Mesenchymal stem cell (in vitro differentiated cells and primary cell): Measurements from ENCODE around the gene ARVCF.
"Not testable (repeated sequence)": the region's sequence is repeated elsewhere in the genome, so short reads cannot be mapped to it uniquely, and the experiment has no call there.

Source experiments
- DNase-seq: peaks from one replicate; pipeline ENCODE4 v3.0.0-alpha.2; 2013
- H2AFZ ChIP-seq: one replicate; pipeline ENCODE4 v1.6.1; 2013; ENCODE audit warnings: low read depth, mild to moderate bottlenecking, control low read depth, inconsistent platforms, low read length, moderate library complexity
- H2AK5ac ChIP-seq: 2 replicates; pipeline ENCODE4 v1.6.1; 2013; ENCODE audit warnings: low read length, moderate library complexity, mild to moderate bottlenecking, inconsistent platforms; ENCODE audit not compliant: severe bottlenecking
- H2BK120ac ChIP-seq: one replicate; pipeline ENCODE4 v1.6.1; 2013; ENCODE audit warnings: low read depth, mild to moderate bottlenecking, inconsistent platforms, low read length, moderate library complexity
- H2BK12ac ChIP-seq, 2 experiments: one replicate each; pipeline ENCODE4 v1.6.1; 2013; ENCODE audit warnings: inconsistent platforms in 2 of 2, low read length in 2 of 2, mild to moderate bottlenecking in 2 of 2, moderate library complexity in 2 of 2, control low read depth in 1 of 2
- H2BK15ac ChIP-seq: one replicate; pipeline ENCODE4 v1.6.1; 2013; ENCODE audit warnings: mild to moderate bottlenecking, low read depth, inconsistent platforms; ENCODE audit not compliant: poor library complexity, severe bottlenecking
- H2BK5ac ChIP-seq: 2 replicates; pipeline ENCODE4 v1.6.1; 2013; ENCODE audit warnings: low read depth, mild to moderate bottlenecking, low read length, control low read depth, inconsistent platforms; ENCODE audit not compliant: poor library complexity, severe bottlenecking
- H3K14ac ChIP-seq, 2 experiments: one replicate each; pipeline ENCODE4 v1.6.1; 2013; ENCODE audit warnings: inconsistent platforms in 2 of 2, low read length in 2 of 2, control low read depth in 1 of 2, mild to moderate bottlenecking in 1 of 2, moderate library complexity in 1 of 2
- H3K18ac ChIP-seq, 2 experiments: one replicate each; pipeline ENCODE4 v1.6.1; 2013; ENCODE audit warnings: inconsistent platforms in 2 of 2, low read length in 2 of 2, control low read depth in 1 of 2, low read depth in 1 of 2, mild to moderate bottlenecking in 1 of 2
- H3K23ac ChIP-seq, 2 experiments: one replicate each; pipeline ENCODE4 v1.6.1; 2013; ENCODE audit warnings: inconsistent platforms in 2 of 2, low read length in 2 of 2, mild to moderate bottlenecking in 2 of 2, moderate library complexity in 2 of 2, control low read depth in 1 of 2
- H3K27ac ChIP-seq: 2 replicates; pipeline ENCODE4 v1.5.1; 2013; ENCODE audit warnings: mild to moderate bottlenecking, moderate library complexity, low read length, control low read depth, inconsistent platforms; ENCODE audit not compliant: poor library complexity, severe bottlenecking
- H3K27me3 ChIP-seq, 2 experiments: 2 replicates each; pipeline versions ENCODE4 v1.6.1 to v1.7.0; 2013; ENCODE audit warnings: low read length in 2 of 2, mild to moderate bottlenecking in 2 of 2, moderate library complexity in 2 of 2, control low read depth in 1 of 2, inconsistent platforms in 1 of 2; ENCODE audit not compliant: control insufficient read depth in 1 of 2, insufficient read depth in 1 of 2
- H3K36me3 ChIP-seq, 2 experiments: 2 replicates each; pipeline versions ENCODE4 v1.6.1 to v1.7.0; 2013; ENCODE audit warnings: low read length in 2 of 2, control low read depth in 1 of 2, inconsistent platforms in 1 of 2, low read depth in 1 of 2, mild to moderate bottlenecking in 1 of 2; ENCODE audit not compliant: insufficient read depth in 2 of 2, control insufficient read depth in 1 of 2
- H3K4ac ChIP-seq, 2 experiments: one replicate each; pipeline ENCODE4 v1.6.1; 2013; ENCODE audit warnings: inconsistent platforms in 2 of 2, low read length in 2 of 2, mild to moderate bottlenecking in 2 of 2, moderate library complexity in 2 of 2, control low read depth in 1 of 2, low read depth in 1 of 2
- H3K4me1 ChIP-seq: 2 replicates; pipeline ENCODE4 v1.6.1; 2013; ENCODE audit warnings: low read depth, low read length, control low read depth; ENCODE audit not compliant: control insufficient read depth, insufficient read depth
- H3K4me2 ChIP-seq: 2 replicates; pipeline ENCODE4 v1.6.1; 2013; ENCODE audit warnings: low read length, mild to moderate bottlenecking, inconsistent platforms; ENCODE audit not compliant: poor library complexity, severe bottlenecking
- H3K4me3 ChIP-seq, 2 experiments: 2 replicates each; pipeline versions ENCODE4 v1.5.1 to v1.7.0; 2013; ENCODE audit warnings: low read length in 2 of 2, mild to moderate bottlenecking in 2 of 2, control low read depth in 1 of 2, low read depth in 1 of 2; ENCODE audit not compliant: insufficient read depth in 1 of 2
- H3K79me1 ChIP-seq: replicated peaks from 2 replicates; pipeline ENCODE4 v1.6.1; 2013; ENCODE audit warnings: mild to moderate bottlenecking, control low read depth, low read length, inconsistent platforms; ENCODE audit not compliant: poor library complexity, severe bottlenecking
- H3K9ac ChIP-seq: 2 replicates; pipeline ENCODE4 v1.7.0; 2013; ENCODE audit warnings: mild to moderate bottlenecking, low read length, moderate library complexity
- H3K9me3 ChIP-seq: 2 replicates; pipeline ENCODE4 v1.7.0; 2013; ENCODE audit warnings: mild to moderate bottlenecking, low read length; ENCODE audit not compliant: control insufficient read depth
- H4K8ac ChIP-seq: one replicate; pipeline ENCODE4 v1.6.1; 2013; ENCODE audit warnings: inconsistent platforms, mild to moderate bottlenecking, low read length, moderate library complexity
- H4K91ac ChIP-seq: one replicate; pipeline ENCODE4 v1.6.1; 2013; ENCODE audit warnings: mild to moderate bottlenecking, low read length, inconsistent platforms
- WGBS: methylation state at CpG from one replicate; pipeline ENCODE4 v1.1.7; 2013; ENCODE audit warnings: mixed read lengths; 5-methylcytosine and 5-hydroxymethylcytosine counted together

Gene ARVCF

GRCh38 chr22:19929586-19930550 is 86.8 kb downstream of the ARVCF start:
- Histone ChIP-seq H2BK12ac (no peak overlapping the region), H3K27ac (no peak overlapping the region), H3K18ac (no peak overlapping the region), H2AK5ac (no peak overlapping the region), H2BK15ac (no peak overlapping the region), H3K79me1 (peaks cover 4% of the 10 kb centered on the region), H3K23ac (no peak overlapping the region), H3K4ac (no peak overlapping the region), H3K4me2 (no peak overlapping the region), H3K4me3 (no peak overlapping the region), H3K14ac (no peak overlapping the region), H3K36me3 (peaks cover 7 to 8% of the 10 kb centered on the region in 2 experiments), H2BK5ac (no peak overlapping the region), H3K9me3 (no peaks in the 10 kb centered on the region), H2BK120ac (no peak overlapping the region), H4K8ac (no peak overlapping the region), H3K9ac (no peak overlapping the region), H2AFZ (no peak overlapping the region), H3K27me3 (no peaks in the 10 kb centered on the region), H3K4me1 (no peaks in the 10 kb centered on the region), H4K91ac (no peak overlapping the region)
- no peak for DNase-seq
- WGBS: 95% methylated on average over 21 of the region's 21 CpGs

GRCh38 chr22:19928207-19928606 is 88.4 kb downstream of the ARVCF start:
- no peak for DNase-seq
- H3K23ac ChIP-seq: no peak overlapping the region
- H4K91ac ChIP-seq: no peak overlapping the region
- no peak overlapping the region for H2AK5ac ChIP-seq
- H2BK12ac ChIP-seq: no peak overlapping the region
- no peak overlapping the region for H2BK5ac ChIP-seq
- no peaks in the 10 kb centered on the region for H3K9me3 ChIP-seq
- H4K8ac ChIP-seq: no peak overlapping the region
- H2AFZ ChIP-seq: no peak overlapping the region
- no peak overlapping the region for H3K4ac ChIP-seq
- H3K4me3 ChIP-seq: no peak overlapping the region
- no peak overlapping the region for H3K4me2 ChIP-seq
- peaks cover 7 to 12% of the 10 kb centered on the region in 2 experiments for H3K36me3 ChIP-seq
- H3K14ac ChIP-seq: no peak overlapping the region
- H2BK120ac ChIP-seq: no peak overlapping the region
- H3K4me1 ChIP-seq: no peaks in the 10 kb centered on the region
- no peak overlapping the region for H3K27ac ChIP-seq
- H3K79me1 ChIP-seq: peaks cover 4% of the 10 kb centered on the region
- 82% methylated on average over 11 of the region's 11 CpGs for WGBS
- H3K18ac ChIP-seq: no peak overlapping the region
- no peak overlapping the region for H2BK15ac ChIP-seq
- H3K27me3 ChIP-seq: no peaks in the 10 kb centered on the region
- no peak overlapping the region for H3K9ac ChIP-seq

GRCh38 chr22:19927696-19928095 is 88.9 kb downstream of the ARVCF start:
- H3K4ac ChIP-seq: no peak overlapping the region
- no peak overlapping the region for H2BK15ac ChIP-seq
- no peak overlapping the region for H3K4me2 ChIP-seq
- 100% methylated on average over 2 of the region's 7 CpGs for WGBS
- no peak overlapping the region for H2BK12ac ChIP-seq
- H3K4me1 ChIP-seq: no peaks in the 10 kb centered on the region
- H2BK5ac ChIP-seq: no peak overlapping the region
- H3K9ac ChIP-seq: no peak overlapping the region
- no peak overlapping the region for H2AK5ac ChIP-seq
- no peak overlapping the region for H3K27ac ChIP-seq
- H2BK120ac ChIP-seq: no peak overlapping the region
- peaks cover 7 to 12% of the 10 kb centered on the region in 2 experiments for H3K36me3 ChIP-seq
- DNase-seq: no peak
- H2AFZ ChIP-seq: no peak overlapping the region
- no peak overlapping the region for H3K14ac ChIP-seq
- no peak overlapping the region for H3K18ac ChIP-seq
- H3K27me3 ChIP-seq: no peaks in the 10 kb centered on the region
- H3K4me3 ChIP-seq: no peak overlapping the region
- H3K23ac ChIP-seq: no peak overlapping the region
- peaks cover 4% of the 10 kb centered on the region for H3K79me1 ChIP-seq
- H3K9me3 ChIP-seq: no peaks in the 10 kb centered on the region
- no peak overlapping the region for H4K8ac ChIP-seq
- H4K91ac ChIP-seq: no peak overlapping the region

- 81% methylated on average over 11 of the region's 11 CpGs for WGBS
- H2BK120ac ChIP-seq, H3K18ac ChIP-seq: not testable (repeated sequence)
These were observed 90.6 kb downstream of the ARVCF start for GRCh38 chr22:19926028-19926427.

More at GRCh38 chr22:19926028-19926427, 90.6 kb downstream of the ARVCF start:
- not testable (repeated sequence) for H3K27ac ChIP-seq, H2AK5ac ChIP-seq, H3K14ac ChIP-seq, H3K4ac ChIP-seq, H3K9ac ChIP-seq, H3K4me3 ChIP-seq, H4K91ac ChIP-seq, H2BK5ac ChIP-seq, H2AFZ ChIP-seq, H4K8ac ChIP-seq, DNase-seq, H3K4me2 ChIP-seq, H3K27me3 ChIP-seq, H3K23ac ChIP-seq, H3K9me3 ChIP-seq, H3K79me1 ChIP-seq, H2BK15ac ChIP-seq, H3K4me1 ChIP-seq, H2BK12ac ChIP-seq
- peaks cover 7 to 12% of the 10 kb centered on the region in 2 experiments for H3K36me3 ChIP-seq
